ENCODE measurements around the gene CABP7.

Gene CABP7

DNA sequence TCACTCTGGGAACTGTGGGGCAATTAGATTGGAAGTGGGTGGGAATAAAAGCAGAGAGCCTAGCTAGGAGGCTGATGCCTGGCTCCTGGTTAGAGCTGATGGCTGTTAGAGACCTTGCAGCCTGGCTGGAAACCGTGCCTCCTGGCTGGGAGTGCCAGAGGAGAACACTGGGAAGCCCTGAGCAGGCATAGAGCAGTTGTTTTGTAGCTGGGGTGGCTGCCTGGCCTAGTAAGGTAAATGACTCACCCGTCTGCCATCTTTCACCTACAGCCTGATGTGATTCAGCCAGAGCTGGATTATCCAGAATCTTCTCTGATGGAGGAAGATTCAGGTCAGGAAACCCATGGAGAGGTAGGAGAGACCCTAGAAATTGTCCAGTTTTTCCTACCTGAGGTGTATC is 53.4 kb downstream of the CABP7 start:
- no peak for DNase-seq (ENCODE audit: low read depth in 2 of 2)

- no peak for DNase-seq (ENCODE audit: low read depth in 2 of 2)
Measured at GRCh38 chr22:29780220-29780619, 60.4 kb downstream of the CABP7 start.

DNA sequence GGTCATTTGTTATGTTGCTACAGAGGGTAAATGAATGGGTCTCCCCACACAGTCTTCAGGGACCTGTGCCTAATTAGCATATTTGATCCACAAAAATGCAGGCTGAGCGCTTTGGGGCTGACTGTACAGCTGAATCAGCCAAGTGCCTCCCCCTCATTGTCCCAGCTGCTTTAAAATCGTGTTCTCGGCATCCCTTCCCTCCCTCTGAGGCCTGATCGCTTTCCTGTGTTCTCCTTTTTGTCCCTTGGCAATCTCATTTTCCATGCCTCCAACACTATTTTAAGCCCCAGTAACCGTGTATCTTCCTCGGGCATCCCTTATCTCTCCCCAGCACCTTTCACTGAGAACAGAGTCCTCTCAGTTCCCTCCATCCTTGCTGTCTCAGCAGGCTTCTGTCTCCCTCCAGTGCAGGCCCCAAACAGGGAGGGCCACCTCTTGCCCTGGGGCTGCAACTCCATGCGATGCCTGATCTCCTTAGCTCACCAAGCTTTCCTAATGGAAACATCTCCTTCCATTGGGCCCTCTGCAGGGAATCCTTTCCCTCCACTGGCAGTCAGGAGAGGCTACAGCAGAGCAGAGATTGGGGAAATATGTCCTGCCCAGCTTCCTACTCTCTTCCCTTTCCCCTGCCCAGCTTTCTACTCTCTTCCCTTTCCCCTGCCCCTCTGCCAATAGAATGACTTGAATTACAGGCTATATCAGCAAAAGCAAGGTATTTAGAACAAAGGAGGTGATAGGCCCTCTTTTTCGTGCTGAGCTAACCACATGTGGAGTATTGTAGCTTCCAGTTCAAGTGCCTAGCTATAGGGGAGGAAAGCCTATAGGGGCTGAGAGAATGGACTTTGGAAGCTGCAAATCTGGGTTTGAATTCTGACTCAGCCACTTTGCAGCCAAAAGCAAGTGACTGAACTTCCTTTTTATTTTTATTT is 61.2 kb downstream of the CABP7 start:
- no peak for DNase-seq (ENCODE audit: low read depth in 2 of 2)
